ENCODE data around the gene CHKB.

CHKB gene

DNA sequence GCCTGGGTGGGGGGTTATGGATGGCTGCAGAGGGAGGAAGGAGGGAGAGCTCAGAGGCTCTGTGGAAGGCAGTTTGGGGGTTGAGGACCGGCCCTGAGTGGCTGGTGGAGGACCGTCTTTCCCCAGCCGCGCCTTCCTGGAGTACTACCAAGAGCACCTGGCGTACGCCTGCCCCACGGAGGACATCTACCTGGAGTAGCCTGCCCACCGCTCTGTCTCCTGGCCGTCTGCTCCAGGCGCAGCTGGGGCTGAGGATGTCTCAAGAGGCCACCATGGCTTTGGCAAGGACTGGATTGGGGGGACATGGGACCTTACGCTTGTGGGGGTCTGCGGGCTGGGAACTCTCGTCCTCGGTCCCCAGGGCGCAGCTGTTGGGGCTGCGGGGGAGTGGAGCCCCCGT, 27.9 kb upstream of the CHKB start:
- H3K9me2 ChIP-seq (ENCODE audit: low read depth, low read length): no peaks in the 10 kb centered on the region
- H3K27me3 ChIP-seq (ENCODE audit: insufficient read depth, low read length): no peaks in the 10 kb centered on the region
- no peaks in the 10 kb centered on the region for H4K20me1 ChIP-seq (ENCODE audit: insufficient read depth, low read length)
- no peak overlapping the region for H2AFZ ChIP-seq (ENCODE audit: low read length)
- no peaks in the 10 kb centered on the region for H3K4me1 ChIP-seq (ENCODE audit: insufficient read depth, low read length, severe bottlenecking)
- H3K9me3 ChIP-seq (ENCODE audit: low read length): no peaks in the 10 kb centered on the region
- H3K79me2 ChIP-seq (ENCODE audit: insufficient read depth, low read length): no peaks in the 10 kb centered on the region
- TF ChIP-seq, protein P1, sequence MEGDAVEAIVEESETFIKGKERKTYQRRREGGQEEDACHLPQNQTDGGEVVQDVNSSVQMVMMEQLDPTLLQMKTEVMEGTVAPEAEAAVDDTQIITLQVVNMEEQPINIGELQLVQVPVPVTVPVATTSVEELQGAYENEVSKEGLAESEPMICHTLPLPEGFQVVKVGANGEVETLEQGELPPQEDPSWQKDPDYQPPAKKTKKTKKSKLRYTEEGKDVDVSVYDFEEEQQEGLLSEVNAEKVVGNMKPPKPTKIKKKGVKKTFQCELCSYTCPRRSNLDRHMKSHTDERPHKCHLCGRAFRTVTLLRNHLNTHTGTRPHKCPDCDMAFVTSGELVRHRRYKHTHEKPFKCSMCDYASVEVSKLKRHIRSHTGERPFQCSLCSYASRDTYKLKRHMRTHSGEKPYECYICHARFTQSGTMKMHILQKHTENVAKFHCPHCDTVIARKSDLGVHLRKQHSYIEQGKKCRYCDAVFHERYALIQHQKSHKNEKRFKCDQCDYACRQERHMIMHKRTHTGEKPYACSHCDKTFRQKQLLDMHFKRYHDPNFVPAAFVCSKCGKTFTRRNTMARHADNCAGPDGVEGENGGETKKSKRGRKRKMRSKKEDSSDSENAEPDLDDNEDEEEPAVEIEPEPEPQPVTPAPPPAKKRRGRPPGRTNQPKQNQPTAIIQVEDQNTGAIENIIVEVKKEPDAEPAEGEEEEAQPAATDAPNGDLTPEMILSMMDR (IDR thresholded peaks at IDR 0.05; ENCODE audit: low read length): no peak
- no peak for TF ChIP-seq EZH2 (IDR thresholded peaks at IDR 0.05; ENCODE audit: borderline replicate concordance, low read length)
- H3K36me3 ChIP-seq (ENCODE audit: insufficient read depth, low read length): no peaks in the 10 kb centered on the region
- H3K9ac ChIP-seq (ENCODE audit: low read length): no peak overlapping the region
- no peaks in the 10 kb centered on the region for H3F3A ChIP-seq (ENCODE audit: insufficient read depth, low read length)
- no peak overlapping the region for H3K4me3 ChIP-seq (ENCODE audit: low read depth, low read length, poor library complexity, severe bottlenecking)
- no peak overlapping the region for H3K4me2 ChIP-seq (ENCODE audit: low read length)
- H3K27ac ChIP-seq (ENCODE audit: low read depth, low read length, poor library complexity, severe bottlenecking): no peak overlapping the region

DNA sequence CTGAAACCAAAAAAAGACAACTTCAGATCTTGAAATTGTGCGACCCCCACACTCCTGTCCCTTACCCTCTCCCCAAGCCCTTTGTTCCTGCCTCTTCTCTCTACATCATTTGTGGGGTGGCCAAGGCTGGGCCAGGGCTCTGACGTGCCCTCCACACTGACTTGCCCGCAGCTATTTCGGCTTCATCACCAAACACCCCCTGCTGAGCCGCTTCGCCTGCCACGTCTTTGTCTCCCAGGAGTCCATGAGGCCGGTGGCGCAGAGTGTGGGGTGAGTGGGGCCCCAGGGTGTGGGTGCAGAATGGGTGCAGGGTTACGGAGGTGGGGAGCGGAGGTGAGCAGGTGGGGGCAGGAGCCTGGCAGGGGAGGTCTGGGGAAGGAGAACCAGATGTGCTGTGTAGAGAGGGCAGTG, 27.4 kb upstream of the CHKB start:
- no peaks in the 10 kb centered on the region for H3K9me2 ChIP-seq (ENCODE audit: low read depth, low read length)
- no peaks in the 10 kb centered on the region for H4K20me1 ChIP-seq (ENCODE audit: insufficient read depth, low read length)
- H3K79me2 ChIP-seq (ENCODE audit: insufficient read depth, low read length): no peaks in the 10 kb centered on the region
- no peaks in the 10 kb centered on the region for H3K9me3 ChIP-seq (ENCODE audit: low read length)
- no peak overlapping the region for H3K4me3 ChIP-seq (ENCODE audit: low read depth, low read length, poor library complexity, severe bottlenecking)
- no peak for TF ChIP-seq EZH2 (IDR thresholded peaks at IDR 0.05; ENCODE audit: borderline replicate concordance, low read length)
- TF ChIP-seq, protein P1 (IDR thresholded peaks at IDR 0.05; ENCODE audit: low read length): no peak
- no peaks in the 10 kb centered on the region for H3K27me3 ChIP-seq (ENCODE audit: insufficient read depth, low read length)
- no peaks in the 10 kb centered on the region for H3K36me3 ChIP-seq (ENCODE audit: insufficient read depth, low read length)
- H3K4me1 ChIP-seq (ENCODE audit: insufficient read depth, low read length, severe bottlenecking): no peaks in the 10 kb centered on the region
- no peak overlapping the region for H3K9ac ChIP-seq (ENCODE audit: low read length)
- no peak overlapping the region for H3K4me2 ChIP-seq (ENCODE audit: low read length)
- no peaks in the 10 kb centered on the region for H3F3A ChIP-seq (ENCODE audit: insufficient read depth, low read length)
- H2AFZ ChIP-seq (ENCODE audit: low read length): no peak overlapping the region
- H3K27ac ChIP-seq (ENCODE audit: low read depth, low read length, poor library complexity, severe bottlenecking): no peak overlapping the region

DNA sequence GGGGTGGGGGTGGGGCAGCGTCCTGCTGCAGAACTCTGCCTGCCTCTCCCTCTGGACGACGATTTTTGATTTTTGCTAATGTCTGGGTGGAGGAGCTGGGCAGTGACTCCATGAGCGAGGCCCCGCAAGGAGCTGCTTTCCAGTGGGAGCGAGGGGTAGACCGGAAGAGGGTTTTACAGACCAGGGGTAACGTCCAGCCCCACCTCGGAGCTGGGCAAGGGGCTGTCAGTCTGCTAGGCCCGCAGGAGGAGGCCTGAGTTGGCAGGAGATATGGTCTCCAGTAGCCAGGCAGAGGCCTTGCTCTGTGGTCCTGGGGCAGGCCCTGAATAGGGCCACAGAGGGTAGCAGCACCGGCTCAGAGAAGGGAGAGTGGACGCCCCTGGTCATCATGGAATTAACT, 26.9 kb upstream of the CHKB start:
- Histone ChIP-seq H3K79me2 (ENCODE audit: insufficient read depth, low read length) (no peaks in the 10 kb centered on the region), H3K27ac (ENCODE audit: low read depth, low read length, poor library complexity, severe bottlenecking) (no peak overlapping the region), H3K36me3 (ENCODE audit: insufficient read depth, low read length) (no peaks in the 10 kb centered on the region), H3K9me3 (ENCODE audit: low read length) (no peaks in the 10 kb centered on the region), H3K27me3 (ENCODE audit: insufficient read depth, low read length) (no peaks in the 10 kb centered on the region), H3K4me2 (ENCODE audit: low read length) (no peak overlapping the region), H3K9me2 (ENCODE audit: low read depth, low read length) (no peaks in the 10 kb centered on the region), H3K4me3 (ENCODE audit: low read depth, low read length, poor library complexity, severe bottlenecking) (no peak overlapping the region), H2AFZ (ENCODE audit: low read length) (no peak overlapping the region), H3K4me1 (ENCODE audit: insufficient read depth, low read length, severe bottlenecking) (no peaks in the 10 kb centered on the region), H3K9ac (ENCODE audit: low read length) (no peak overlapping the region), H4K20me1 (ENCODE audit: insufficient read depth, low read length) (no peaks in the 10 kb centered on the region), H3F3A (ENCODE audit: insufficient read depth, low read length) (no peaks in the 10 kb centered on the region)
- no peak for TF ChIP-seq EZH2 (IDR thresholded peaks at IDR 0.05; ENCODE audit: borderline replicate concordance, low read length)
- TF ChIP-seq, protein P1 (IDR thresholded peaks at IDR 0.05; ENCODE audit: low read length): no peak
